ENCODE measurements around the gene QARS1. TPM values are rescaled to one million over a fixed set of nuclear protein-coding genes. Genes with fewer than 3 reads are reported as not detected.
A peak's percentile ranks its signal among the peaks of the same experiment; 100 is the strongest.

The QARS1 gene
- polyA plus RNA-seq, 3 donors: 142 to 326 (median 142) TPM

DNA sequence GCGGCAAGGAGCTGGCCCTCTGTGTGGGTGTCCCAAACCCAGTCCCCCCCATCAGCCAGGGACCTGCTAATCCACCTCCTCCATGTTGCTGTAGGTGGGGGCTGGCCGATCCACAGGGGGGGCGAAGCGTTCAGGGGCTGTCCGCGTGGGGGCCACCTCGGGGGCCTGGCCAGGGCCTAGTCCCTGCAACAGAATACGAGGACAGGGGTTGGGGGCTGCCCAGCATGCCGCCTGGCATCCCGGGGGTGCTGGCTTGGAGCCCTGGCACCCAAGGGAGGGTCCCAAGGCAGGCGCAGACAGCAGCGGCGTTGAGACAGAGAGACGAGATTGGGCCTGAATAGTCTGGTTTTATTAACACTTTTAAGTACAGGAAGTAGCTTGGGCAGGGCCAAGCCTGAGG, 3.8 kb upstream of the QARS1 start:
- peaks cover 0 to 2% (median 0%) of the 10 kb centered on the region in 3 donors for H3K27me3 Mint-ChIP-seq (ENCODE audit: low read depth in 3 of 3)
- H3K4me2 ChIP-seq (replicated peaks; ENCODE audit: extremely low read depth, low read length, poor library complexity, severe bottlenecking): no peak overlapping the region
- TF ChIP-seq, protein P1, sequence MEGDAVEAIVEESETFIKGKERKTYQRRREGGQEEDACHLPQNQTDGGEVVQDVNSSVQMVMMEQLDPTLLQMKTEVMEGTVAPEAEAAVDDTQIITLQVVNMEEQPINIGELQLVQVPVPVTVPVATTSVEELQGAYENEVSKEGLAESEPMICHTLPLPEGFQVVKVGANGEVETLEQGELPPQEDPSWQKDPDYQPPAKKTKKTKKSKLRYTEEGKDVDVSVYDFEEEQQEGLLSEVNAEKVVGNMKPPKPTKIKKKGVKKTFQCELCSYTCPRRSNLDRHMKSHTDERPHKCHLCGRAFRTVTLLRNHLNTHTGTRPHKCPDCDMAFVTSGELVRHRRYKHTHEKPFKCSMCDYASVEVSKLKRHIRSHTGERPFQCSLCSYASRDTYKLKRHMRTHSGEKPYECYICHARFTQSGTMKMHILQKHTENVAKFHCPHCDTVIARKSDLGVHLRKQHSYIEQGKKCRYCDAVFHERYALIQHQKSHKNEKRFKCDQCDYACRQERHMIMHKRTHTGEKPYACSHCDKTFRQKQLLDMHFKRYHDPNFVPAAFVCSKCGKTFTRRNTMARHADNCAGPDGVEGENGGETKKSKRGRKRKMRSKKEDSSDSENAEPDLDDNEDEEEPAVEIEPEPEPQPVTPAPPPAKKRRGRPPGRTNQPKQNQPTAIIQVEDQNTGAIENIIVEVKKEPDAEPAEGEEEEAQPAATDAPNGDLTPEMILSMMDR (IDR thresholded peaks at IDR 0.05): no peak
- no peak overlapping the region for H2AFZ ChIP-seq (ENCODE audit: insufficient read depth, low read depth, low read length, poor library complexity, severe bottlenecking)
- peaks cover 0 to 2% (median 0%) of the 10 kb centered on the region in 7 donors for H3K9me3 Mint-ChIP-seq
- H3K27ac ChIP-seq (ENCODE audit: low read depth in 1 of 2, low read length in 2 of 2): no peak overlapping the region
- peaks cover 52 to 62% of the 10 kb centered on the region in 2 donors for H3K36me3 Mint-ChIP-seq
- H3K4me3 Mint-ChIP-seq: no peak overlapping the region
- H3K27me3 ChIP-seq (ENCODE audit: control insufficient read depth in 2 of 2, insufficient read depth in 2 of 2, low read length in 2 of 2): no peaks in the 10 kb centered on the region
- no peaks in the 10 kb centered on the region for H4K20me1 ChIP-seq (ENCODE audit: insufficient read depth, low read length)
- no peaks in the 10 kb centered on the region for H3K9me3 ChIP-seq (replicated peaks in 1 of 2; ENCODE audit: control insufficient read depth in 1 of 2, insufficient read depth in 1 of 2, low read length in 2 of 2)
- peaks cover 20% of the 10 kb centered on the region for H3K4me1 Mint-ChIP-seq
- H3K4me1 ChIP-seq (ENCODE audit: control insufficient read depth in 1 of 2, insufficient read depth in 2 of 2, low read length in 2 of 2): peaks cover 14 to 25% of the 10 kb centered on the region in 2 donors
- no peak for DNase-seq
- peaks cover 17% of the 10 kb centered on the region for H3K79me2 ChIP-seq (ENCODE audit: insufficient read depth, low read length)
- H3K4me3 ChIP-seq (replicated peaks in 1 of 3; ENCODE audit: low read depth in 2 of 3, low read length in 3 of 3): no peak overlapping the region
- intact Hi-C loops (cut with micrococcal nuclease): no loop called here
- no peak overlapping the region for H3K9ac ChIP-seq (ENCODE audit: insufficient read depth, low read length, poor library complexity, severe bottlenecking)
- WGBS (ENCODE audit: insufficient coverage): 95% methylated on average over 10 of the region's 14 CpGs
- no peak overlapping the region for H3K27ac Mint-ChIP-seq
- peaks cover 54 to 67% of the 10 kb centered on the region in 2 donors for H3K36me3 ChIP-seq (replicated peaks in 1 of 2; ENCODE audit: control insufficient read depth in 1 of 2, insufficient read depth in 2 of 2, low read length in 2 of 2)

DNA sequence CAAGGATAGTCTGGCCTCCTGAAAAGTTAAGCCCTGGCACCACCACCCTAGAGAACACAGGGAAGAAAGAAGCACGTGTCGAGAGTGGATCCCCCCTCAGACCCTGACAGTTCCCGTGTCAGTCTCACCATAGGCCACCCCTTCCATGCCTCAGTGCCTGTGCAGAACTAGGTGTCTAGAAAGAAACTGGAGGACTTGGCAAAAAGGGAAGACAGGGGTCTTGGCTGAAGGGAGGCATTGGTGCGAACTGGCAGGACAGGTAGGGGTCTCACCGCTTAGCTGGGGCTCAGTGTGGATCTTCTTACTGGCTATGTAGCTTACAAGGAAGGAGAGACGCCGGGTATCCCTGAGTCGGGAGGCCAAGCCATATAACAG, 518 bp downstream of the QARS1 start:
- Histone ChIP-seq H3K4me3 (replicated peaks in 1 of 3; ENCODE audit: low read depth in 2 of 3, low read length in 3 of 3) (peak overlapping the region; percentile 80 to 92 (median 84)), H3K27ac (ENCODE audit: low read depth in 1 of 2, low read length in 2 of 2) (peak overlapping the region; percentile 58 to 86), H2AFZ (ENCODE audit: insufficient read depth, low read depth, low read length, poor library complexity, severe bottlenecking) (peak overlapping the region; percentile 90), H3K79me2 (ENCODE audit: insufficient read depth, low read length) (peaks cover 21% of the 10 kb centered on the region), H3K27me3 (ENCODE audit: control insufficient read depth in 2 of 2, insufficient read depth in 2 of 2, low read length in 2 of 2) (no peaks in the 10 kb centered on the region), H4K20me1 (ENCODE audit: insufficient read depth, low read length) (no peaks in the 10 kb centered on the region), H3K4me1 (ENCODE audit: control insufficient read depth in 1 of 2, insufficient read depth in 2 of 2, low read length in 2 of 2) (peaks cover 14 to 28% of the 10 kb centered on the region in 2 donors), H3K9me3 (replicated peaks in 1 of 2; ENCODE audit: control insufficient read depth in 1 of 2, insufficient read depth in 1 of 2, low read length in 2 of 2) (no peaks in the 10 kb centered on the region), H3K36me3 (replicated peaks in 1 of 2; ENCODE audit: control insufficient read depth in 1 of 2, insufficient read depth in 2 of 2, low read length in 2 of 2) (peaks cover 47 to 66% of the 10 kb centered on the region in 2 donors), H3K4me2 (replicated peaks; ENCODE audit: extremely low read depth, low read length, poor library complexity, severe bottlenecking) (peak overlapping the region; percentile 85), H3K9ac (ENCODE audit: insufficient read depth, low read length, poor library complexity, severe bottlenecking) (peak overlapping the region; percentile 88)
- TF ChIP-seq, protein P1 (IDR thresholded peaks at IDR 0.05): no peak
- H3K9me3 Mint-ChIP-seq: peaks cover 0 to 3% (median 0%) of the 10 kb centered on the region in 7 donors
- peak in 1 of 3 donors; percentile 7 for DNase-seq
- peaks cover 0 to 2% (median 1%) of the 10 kb centered on the region in 3 donors for H3K27me3 Mint-ChIP-seq (ENCODE audit: low read depth in 3 of 3)
- peak overlapping the region; percentile 95 to 98 for H3K4me3 Mint-ChIP-seq
- H3K36me3 Mint-ChIP-seq: peaks cover 55 to 64% of the 10 kb centered on the region in 2 donors
- peaks cover 25% of the 10 kb centered on the region for H3K4me1 Mint-ChIP-seq
- intact Hi-C loops (cut with micrococcal nuclease): loop anchor here in 1 of 2 donors (1.0 kb wide), 1 partner anchor 10 kb away; the partner anchor contains the start of gene QRICH1
- H3K27ac Mint-ChIP-seq: peak overlapping the region; percentile 93 to 97 (median 95)
- 0% methylated on average over 6 of the region's 8 CpGs for WGBS (ENCODE audit: insufficient coverage)

Data from CD14-positive monocyte (primary cell).